Measurements from ENCODE around the gene PRKN.

Gene PRKN

GRCh38 chr6:162343936-162344645 lies 383.5 kb downstream of the PRKN start:
- TF ChIP-seq CTCF (IDR thresholded peaks at IDR 0.05; ENCODE audit: low read depth, low read length): no peak
- no peak for DNase-seq (ENCODE audit: extremely low read depth, low read depth)

- no peak for DNase-seq (ENCODE audit: extremely low read depth, low read depth)
- no peak for TF ChIP-seq CTCF (IDR thresholded peaks at IDR 0.05; ENCODE audit: low read depth, low read length)
Measured at GRCh38 chr6:162343198-162343935, 384.2 kb downstream of the PRKN start.

DNA sequence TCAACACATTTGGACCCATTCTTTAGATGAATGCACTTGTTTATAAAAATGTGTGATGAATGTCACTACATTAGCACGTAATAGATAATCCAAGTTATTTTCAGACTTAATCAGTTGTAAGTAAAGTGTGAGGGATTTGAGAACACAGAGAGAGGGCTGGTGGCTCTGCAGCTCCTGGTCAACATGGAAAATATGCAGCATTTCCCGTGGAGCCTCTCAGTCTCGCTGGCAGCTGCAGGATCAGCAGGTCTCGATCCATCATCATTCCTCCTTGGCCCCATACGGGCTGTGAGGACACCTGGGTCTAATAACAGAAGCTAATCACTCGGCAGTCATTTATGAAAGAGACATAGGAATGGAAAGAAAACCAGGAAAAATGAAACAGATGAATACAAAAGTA lies 390.2 kb downstream of the PRKN start:
- TF ChIP-seq CTCF (IDR thresholded peaks at IDR 0.05; ENCODE audit: low read depth, low read length): no peak
- DNase-seq (ENCODE audit: extremely low read depth, low read depth): no peak

DNA sequence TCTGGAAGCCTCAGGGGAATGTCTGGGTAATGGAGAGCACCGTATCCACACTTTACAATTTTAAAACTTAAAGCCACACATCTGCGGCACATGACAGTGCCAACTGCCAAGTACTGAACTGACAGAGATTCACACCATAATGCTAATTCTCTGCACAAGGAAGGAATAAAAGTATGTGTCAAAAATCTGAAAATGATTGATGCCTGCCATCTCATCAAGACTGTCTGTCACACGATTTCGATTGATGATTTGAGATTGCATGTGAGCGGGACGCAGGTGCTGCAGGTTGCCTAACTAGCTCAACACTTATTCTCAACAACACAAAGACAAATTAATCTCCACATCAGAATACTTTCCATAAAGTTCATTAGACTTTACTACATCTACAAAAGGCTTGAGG lies 391.2 kb downstream of the PRKN start:
- no peak for TF ChIP-seq CTCF (IDR thresholded peaks at IDR 0.05; ENCODE audit: low read depth, low read length)

GRCh38 chr6:162332365-162332764 lies 395.2 kb downstream of the PRKN start:
- no peak for DNase-seq (ENCODE audit: extremely low read depth, low read depth)
- TF ChIP-seq CTCF (IDR thresholded peaks at IDR 0.05; ENCODE audit: low read depth, low read length): no peak

More for the DNA sequence above, 391.2 kb downstream of the PRKN start:
- DNase-seq (ENCODE audit: extremely low read depth, low read depth): no peak

DNA sequence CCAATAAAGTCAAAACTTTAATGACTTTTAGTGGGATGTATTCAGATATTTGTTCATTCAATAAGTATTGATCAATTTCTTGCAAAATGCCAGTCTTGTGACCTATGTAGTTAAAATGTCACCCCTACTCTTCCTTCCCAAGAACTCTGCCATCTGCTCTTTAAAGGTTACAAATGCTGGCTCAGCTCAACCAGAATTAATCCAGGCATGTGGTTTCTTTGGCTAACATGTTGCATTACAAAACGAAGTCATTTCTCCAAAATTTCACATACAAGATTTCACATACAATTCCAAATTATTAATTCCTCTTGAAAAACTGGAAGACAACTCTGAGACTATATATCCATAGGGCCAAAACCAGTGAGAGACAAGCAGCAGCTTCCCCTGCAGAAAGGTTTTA lies 395.7 kb downstream of the PRKN start:
- DNase-seq (ENCODE audit: extremely low read depth, low read depth): no peak
- TF ChIP-seq CTCF (IDR thresholded peaks at IDR 0.05; ENCODE audit: low read depth, low read length): no peak

- DNase-seq (ENCODE audit: extremely low read depth, low read depth): no peak
- TF ChIP-seq CTCF (IDR thresholded peaks at IDR 0.05; ENCODE audit: low read depth, low read length): no peak
Measured at GRCh38 chr6:162325826-162326225, 401.7 kb downstream of the PRKN start.

All from AG09319 (cell line).